Mesendoderm (in vitro differentiated cells): ENCODE results near the gene A1CF.
"Not testable (repeated sequence)": the region's sequence is repeated elsewhere in the genome, so short reads cannot be mapped to it uniquely, and the experiment has no call there.

Experiments used
- DNase-seq: peaks from one replicate; pipeline ENCODE4 v3.0.0; 2013
- H2AK5ac ChIP-seq: 2 replicates; pipeline ENCODE4 v1.6.1; 2013; ENCODE audit warnings: low read length, inconsistent platforms
- H2BK120ac ChIP-seq: 2 replicates; pipeline ENCODE4 v1.6.1; 2013; ENCODE audit warnings: low read depth, mild to moderate bottlenecking, low read length, moderate library complexity, mixed read lengths
- H2BK15ac ChIP-seq: replicated peaks from 2 replicates; pipeline ENCODE4 v1.6.1; 2013; ENCODE audit warnings: low read depth, mild to moderate bottlenecking, moderate library complexity
- H2BK5ac ChIP-seq: 2 replicates; pipeline ENCODE4 v1.6.1; 2013; ENCODE audit warnings: low read length, inconsistent platforms
- H3K18ac ChIP-seq: 2 replicates; pipeline ENCODE4 v1.6.1; 2013; ENCODE audit warnings: mild to moderate bottlenecking, low read length, mixed read lengths
- H3K23ac ChIP-seq: one replicate; pipeline ENCODE4 v1.6.1; 2013; ENCODE audit warnings: low read length
- H3K27ac ChIP-seq: 2 replicates; pipeline ENCODE4 v1.5.1; 2013; ENCODE audit warnings: low read depth, mild to moderate bottlenecking, inconsistent platforms, low read length, moderate library complexity
- H3K27me3 ChIP-seq: 2 replicates; pipeline ENCODE4 v1.6.1; 2013; ENCODE audit warnings: low read length, control low read depth, mild to moderate bottlenecking, inconsistent platforms; ENCODE audit not compliant: insufficient read depth, poor library complexity
- H3K36me3 ChIP-seq: 2 replicates; pipeline ENCODE4 v1.6.1; 2013; ENCODE audit warnings: low read length, inconsistent platforms; ENCODE audit not compliant: control insufficient read depth, insufficient read depth
- H3K4ac ChIP-seq: one replicate; pipeline ENCODE4 v1.6.1; 2013; ENCODE audit warnings: low read depth, mild to moderate bottlenecking, low read length, moderate library complexity
- H3K4me1 ChIP-seq: 2 replicates; pipeline ENCODE4 v1.6.1; 2013; ENCODE audit warnings: low read depth, low read length, inconsistent platforms; ENCODE audit not compliant: control insufficient read depth
- H3K4me2 ChIP-seq: 2 replicates; pipeline ENCODE4 v1.6.1; 2013; ENCODE audit warnings: low read length
- H3K4me3 ChIP-seq: 2 replicates; pipeline ENCODE4 v1.5.1; 2013; ENCODE audit warnings: mild to moderate bottlenecking, low read length
- H3K56ac ChIP-seq: one replicate; pipeline ENCODE4 v1.6.1; 2013; ENCODE audit warnings: low read length
- H3K79me1 ChIP-seq: 2 replicates; pipeline ENCODE4 v1.6.1; 2013; ENCODE audit warnings: low read length, inconsistent platforms
- H3K79me2 ChIP-seq: 2 replicates; pipeline ENCODE4 v1.6.1; 2013; ENCODE audit warnings: mild to moderate bottlenecking, low read length; ENCODE audit not compliant: control insufficient read depth, insufficient read depth
- H3K9ac ChIP-seq: 2 replicates; pipeline ENCODE4 v1.6.1; 2013; ENCODE audit warnings: low read length, inconsistent platforms
- H4K5ac ChIP-seq: one replicate; pipeline ENCODE4 v1.6.1; 2013; ENCODE audit warnings: low read length
- H4K8ac ChIP-seq: one replicate; pipeline ENCODE4 v1.6.1; 2013; ENCODE audit warnings: low read depth, mild to moderate bottlenecking, control low read depth, low read length, moderate library complexity
- WGBS: extraction: QIAGEN DNeasy Blood & Tissue Kit; methylation state at CpG from one replicate; pipeline ENCODE4 v1.1.7; 2013; ENCODE audit warnings: low lambda C conversion rate, missing lambda C conversion rate; ENCODE audit not compliant: insufficient coverage; ENCODE audit errors: extremely low coverage; 5-methylcytosine and 5-hydroxymethylcytosine counted together

Gene A1CF

GRCh38 chr10:50780036-50780435 lies 105.4 kb downstream of the A1CF start:
- not testable (repeated sequence) for H2BK5ac ChIP-seq, H3K79me1 ChIP-seq, H3K79me2 ChIP-seq, H2BK15ac ChIP-seq, DNase-seq, H3K27me3 ChIP-seq, H3K36me3 ChIP-seq, H3K4me2 ChIP-seq, H3K18ac ChIP-seq, H2AK5ac ChIP-seq, H3K4me3 ChIP-seq, H3K9ac ChIP-seq, H3K27ac ChIP-seq, H4K8ac ChIP-seq, H2BK120ac ChIP-seq, H3K56ac ChIP-seq, H3K4ac ChIP-seq, H4K5ac ChIP-seq, H3K23ac ChIP-seq, H3K4me1 ChIP-seq
- no CpG with 5 or more reads among the region's 1 CpG for WGBS

GRCh38 chr10:50774868-50775267 lies 110.6 kb downstream of the A1CF start:
- not testable (repeated sequence) for H3K79me1 ChIP-seq, H2AK5ac ChIP-seq, DNase-seq, H3K4me1 ChIP-seq, H3K23ac ChIP-seq, H4K5ac ChIP-seq, H3K18ac ChIP-seq, H3K4me3 ChIP-seq, H3K79me2 ChIP-seq, H2BK5ac ChIP-seq, H3K27me3 ChIP-seq, H3K27ac ChIP-seq, H3K4ac ChIP-seq, H3K36me3 ChIP-seq, H4K8ac ChIP-seq, H3K56ac ChIP-seq, H3K4me2 ChIP-seq, H3K9ac ChIP-seq, H2BK120ac ChIP-seq, H2BK15ac ChIP-seq
- no CpG with 5 or more reads among the region's 2 CpGs for whole genome bisulfite sequencing

GRCh38 chr10:50772042-50772441 lies 113.4 kb downstream of the A1CF start:
- H3K18ac ChIP-seq, H3K23ac ChIP-seq, H3K79me1 ChIP-seq, H3K4ac ChIP-seq, H2BK15ac ChIP-seq, H3K9ac ChIP-seq, H3K79me2 ChIP-seq, H3K56ac ChIP-seq, H3K27ac ChIP-seq, H3K4me2 ChIP-seq, H4K8ac ChIP-seq, H3K36me3 ChIP-seq, H4K5ac ChIP-seq, H2BK120ac ChIP-seq, H3K4me3 ChIP-seq, H3K4me1 ChIP-seq, H3K27me3 ChIP-seq, H2BK5ac ChIP-seq, H2AK5ac ChIP-seq, DNase-seq: not testable (repeated sequence)
- WGBS, result no CpG with 5 or more reads among the region's 3 CpGs

GRCh38 chr10:50766774-50767513 lies 118.5 kb downstream of the A1CF start:
- WGBS, result no CpG with 5 or more reads among the region's 5 CpGs

More at GRCh38 chr10:50766774-50767513, 118.5 kb downstream of the A1CF start:
- not testable (repeated sequence) for H3K4me3 ChIP-seq, H3K4ac ChIP-seq, H3K18ac ChIP-seq, H3K27ac ChIP-seq, H2BK5ac ChIP-seq, H2BK15ac ChIP-seq, H4K5ac ChIP-seq, H2BK120ac ChIP-seq, H4K8ac ChIP-seq, H3K4me1 ChIP-seq, H3K79me2 ChIP-seq, H2AK5ac ChIP-seq, DNase-seq, H3K79me1 ChIP-seq, H3K56ac ChIP-seq, H3K4me2 ChIP-seq, H3K36me3 ChIP-seq, H3K9ac ChIP-seq, H3K27me3 ChIP-seq, H3K23ac ChIP-seq
